ENCODE data around the gene CALHM3.

The CALHM3 gene

DNA sequence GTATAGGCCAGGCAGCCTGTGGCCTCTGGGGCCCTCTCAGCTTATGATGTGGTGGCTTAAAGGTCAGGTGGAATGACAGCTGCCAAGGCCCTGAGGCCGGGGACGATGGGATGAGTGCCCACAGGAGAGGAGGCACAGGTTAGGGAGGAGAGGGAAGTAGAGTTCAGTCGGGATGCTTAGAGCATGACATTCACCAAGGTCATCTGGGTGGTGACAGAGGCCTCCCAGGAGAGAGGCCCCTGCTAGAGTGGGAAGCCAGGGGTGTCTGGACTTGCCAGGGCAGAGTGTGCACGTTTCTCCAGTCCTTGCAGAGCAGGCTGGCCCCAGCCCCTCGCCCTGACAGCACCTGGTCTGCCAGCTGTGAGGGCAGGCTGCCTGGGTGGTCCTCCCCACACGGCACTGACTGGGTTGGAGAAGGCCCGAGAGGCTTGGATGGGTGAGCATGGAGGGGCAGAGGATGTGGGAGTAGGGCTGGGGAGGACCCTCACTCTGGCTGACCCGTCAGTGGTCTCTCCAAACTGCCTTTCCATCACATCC, 21.8 kb downstream of the CALHM3 start:
- H3K4me3 ChIP-seq (ENCODE audit: control insufficient read depth, low read depth, low read length) = no peak overlapping the region
- DNase-seq (ENCODE audit: low read depth) = no peak
- TF ChIP-seq, protein P1, sequence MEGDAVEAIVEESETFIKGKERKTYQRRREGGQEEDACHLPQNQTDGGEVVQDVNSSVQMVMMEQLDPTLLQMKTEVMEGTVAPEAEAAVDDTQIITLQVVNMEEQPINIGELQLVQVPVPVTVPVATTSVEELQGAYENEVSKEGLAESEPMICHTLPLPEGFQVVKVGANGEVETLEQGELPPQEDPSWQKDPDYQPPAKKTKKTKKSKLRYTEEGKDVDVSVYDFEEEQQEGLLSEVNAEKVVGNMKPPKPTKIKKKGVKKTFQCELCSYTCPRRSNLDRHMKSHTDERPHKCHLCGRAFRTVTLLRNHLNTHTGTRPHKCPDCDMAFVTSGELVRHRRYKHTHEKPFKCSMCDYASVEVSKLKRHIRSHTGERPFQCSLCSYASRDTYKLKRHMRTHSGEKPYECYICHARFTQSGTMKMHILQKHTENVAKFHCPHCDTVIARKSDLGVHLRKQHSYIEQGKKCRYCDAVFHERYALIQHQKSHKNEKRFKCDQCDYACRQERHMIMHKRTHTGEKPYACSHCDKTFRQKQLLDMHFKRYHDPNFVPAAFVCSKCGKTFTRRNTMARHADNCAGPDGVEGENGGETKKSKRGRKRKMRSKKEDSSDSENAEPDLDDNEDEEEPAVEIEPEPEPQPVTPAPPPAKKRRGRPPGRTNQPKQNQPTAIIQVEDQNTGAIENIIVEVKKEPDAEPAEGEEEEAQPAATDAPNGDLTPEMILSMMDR (IDR thresholded peaks at IDR 0.05; ENCODE audit: control insufficient read depth, insufficient read depth, low read depth, low read length, missing control alignments) = no peak

DNA sequence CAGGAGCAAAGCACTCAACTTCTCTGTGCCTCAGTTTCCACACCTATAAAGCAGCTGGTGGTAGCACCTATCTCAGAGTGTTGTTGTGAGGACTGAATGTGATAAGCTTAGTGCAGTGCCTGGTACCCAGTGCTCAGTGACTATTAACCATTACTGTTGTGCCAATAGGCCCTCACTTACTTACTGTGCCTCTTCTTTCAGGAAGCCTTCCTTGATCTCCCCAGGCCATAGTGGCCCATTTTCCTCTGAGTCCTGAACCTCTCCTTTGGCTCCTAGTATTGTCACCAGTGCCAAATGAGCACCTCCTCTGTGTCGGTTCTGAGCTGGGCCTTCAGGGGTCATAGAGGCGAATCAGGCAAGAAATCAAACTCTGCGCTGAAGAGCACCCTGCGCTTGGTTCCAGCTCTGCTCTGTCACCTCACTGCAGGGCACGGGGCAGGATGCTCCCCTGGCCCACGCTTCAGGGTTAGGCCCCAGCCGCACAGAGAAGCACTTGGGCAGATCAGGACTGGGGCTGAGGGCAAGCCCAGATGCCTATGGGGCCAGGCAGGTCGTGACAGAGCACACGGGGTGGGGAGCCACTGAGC, 22.9 kb downstream of the CALHM3 start:
- TF ChIP-seq, protein P1 (IDR thresholded peaks at IDR 0.05; ENCODE audit: control insufficient read depth, insufficient read depth, low read depth, low read length, missing control alignments) = no peak
- DNase-seq (ENCODE audit: low read depth) = no peak
- H3K4me3 ChIP-seq (ENCODE audit: control insufficient read depth, low read depth, low read length) = no peak overlapping the region

DNA sequence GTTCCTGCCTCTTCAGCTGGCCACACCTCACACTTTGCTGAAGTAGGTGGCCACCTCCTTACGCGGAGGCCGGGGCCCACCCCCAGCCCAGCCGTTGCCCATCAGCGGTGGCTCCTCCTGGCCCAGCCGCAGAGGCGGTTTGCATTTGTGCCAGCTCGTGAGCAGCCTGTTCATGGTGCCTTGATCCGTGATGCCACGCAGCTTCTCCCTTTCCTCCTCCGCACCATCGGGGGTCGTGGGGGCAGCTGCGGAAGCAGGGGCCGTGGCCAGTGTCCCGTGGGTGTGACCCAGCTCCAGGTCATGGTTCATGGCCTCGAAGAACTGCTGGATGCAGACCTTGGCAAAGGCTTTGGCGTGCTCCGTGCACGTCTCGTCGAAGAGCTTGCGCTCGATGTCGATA, 23.8 kb downstream of the CALHM3 start:
- DNase-seq (ENCODE audit: low read depth) = no peak
- TF ChIP-seq, protein P1 (IDR thresholded peaks at IDR 0.05; ENCODE audit: control insufficient read depth, insufficient read depth, low read depth, low read length, missing control alignments) = no peak
- H3K4me3 ChIP-seq (ENCODE audit: control insufficient read depth, low read depth, low read length) = no peak overlapping the region

DNA sequence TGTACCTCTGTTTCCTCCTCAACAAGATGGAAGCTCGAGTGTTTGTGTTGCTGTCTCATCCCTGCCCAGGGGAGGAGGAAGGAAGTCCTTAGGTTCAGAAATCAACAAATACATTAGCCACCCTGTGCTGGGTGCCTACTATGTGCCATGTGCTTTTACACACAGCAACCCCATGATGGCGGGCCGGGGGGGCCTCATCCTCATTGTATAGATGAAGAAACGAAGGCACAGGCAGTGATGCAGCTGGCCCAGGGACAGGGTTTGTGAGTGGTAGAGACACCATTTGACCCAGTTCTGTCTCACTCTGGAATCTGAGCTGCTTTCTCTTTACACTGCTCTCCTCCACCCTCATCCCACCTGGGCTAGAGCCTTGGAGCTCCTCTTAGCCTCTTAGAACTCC, 25.0 kb downstream of the CALHM3 start:
- TF ChIP-seq, protein P1 (IDR thresholded peaks at IDR 0.05; ENCODE audit: control insufficient read depth, insufficient read depth, low read depth, low read length, missing control alignments) = no peak
- DNase-seq (ENCODE audit: low read depth) = no peak
- no peak overlapping the region for H3K4me3 ChIP-seq (ENCODE audit: control insufficient read depth, low read depth, low read length)

DNA sequence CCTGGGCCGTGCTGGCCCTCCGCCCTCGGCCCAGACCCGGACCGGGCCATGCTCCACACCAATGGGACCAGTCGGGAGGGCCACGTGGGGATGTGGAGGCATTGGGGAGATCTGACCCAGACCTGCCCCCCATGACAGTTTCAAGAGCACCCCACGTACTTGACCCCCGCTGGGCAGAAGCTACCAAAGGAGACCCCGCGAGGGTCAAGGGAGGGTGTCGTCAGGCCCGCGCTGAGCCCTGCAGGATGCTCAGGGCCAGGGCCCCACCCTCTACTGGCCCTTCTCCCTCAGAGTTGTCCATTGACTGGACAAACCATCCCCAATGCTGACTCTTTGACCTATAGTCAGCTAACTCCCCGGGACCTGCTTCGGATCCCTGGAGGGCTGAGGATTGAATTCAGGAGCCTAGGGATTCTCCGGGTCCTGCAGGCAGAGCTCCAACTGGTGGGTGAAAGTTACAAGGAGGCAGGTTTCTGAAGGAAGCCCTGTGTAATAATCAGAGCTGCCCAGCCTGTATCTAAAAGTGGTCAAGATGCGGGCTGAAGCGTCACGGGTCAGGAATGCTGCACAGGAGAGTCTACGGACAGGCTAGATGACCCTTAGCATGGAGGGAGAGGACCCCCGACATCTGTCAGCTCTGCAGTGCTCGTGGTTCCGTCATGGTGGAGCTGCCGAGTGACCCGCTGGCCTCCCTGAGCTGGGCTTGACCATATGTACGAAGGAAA, 26.4 kb downstream of the CALHM3 start:
- DNase-seq (ENCODE audit: low read depth) = no peak
- TF ChIP-seq, protein P1 (IDR thresholded peaks at IDR 0.05; ENCODE audit: control insufficient read depth, insufficient read depth, low read depth, low read length, missing control alignments) = no peak
- peak overlapping the region; percentile 96 for H3K4me3 ChIP-seq (ENCODE audit: control insufficient read depth, low read depth, low read length)

DNA sequence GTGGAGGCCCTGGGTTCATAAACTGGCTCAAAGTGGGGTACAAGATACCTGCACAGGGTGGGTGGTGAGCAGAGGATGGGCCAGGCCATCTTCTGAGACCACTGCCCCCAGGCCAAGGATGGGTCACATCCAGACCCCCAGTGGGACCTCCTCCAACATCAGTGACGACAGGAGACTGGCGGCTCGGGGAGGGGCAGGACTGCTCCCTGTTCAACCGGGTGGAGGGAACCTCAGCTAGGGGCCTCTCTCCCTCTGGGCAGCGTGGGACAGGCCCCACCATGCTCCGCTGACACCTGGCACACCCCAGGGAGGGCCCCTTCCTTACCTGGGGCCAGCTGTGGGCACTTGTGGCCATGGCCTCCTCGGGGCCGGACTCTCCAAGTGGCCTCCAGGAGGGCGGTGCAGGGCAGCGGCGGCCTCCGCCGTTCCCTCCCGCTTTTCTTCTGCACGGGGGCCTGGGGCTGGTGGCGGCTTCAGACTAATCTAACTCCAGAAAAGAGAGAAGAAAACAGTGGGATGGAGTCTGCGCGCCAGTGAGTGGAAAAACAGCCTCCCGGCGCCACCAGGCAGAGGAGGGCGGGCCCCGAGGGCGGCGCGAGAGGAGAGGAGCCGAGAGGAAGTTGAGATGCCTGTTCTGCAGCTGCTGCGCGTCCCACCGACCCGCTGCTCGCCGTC, 27.1 kb downstream of the CALHM3 start, which contains the start of gene CALHM2:
CALHM2 (minus strand) TSS at position 540 of the 675 bp plus-strand sequence. CDS start 2,429 bp downstream, outside the sequence.
- TF ChIP-seq, protein P1 (IDR thresholded peaks at IDR 0.05; ENCODE audit: control insufficient read depth, insufficient read depth, low read depth, low read length, missing control alignments) = no peak
- DNase-seq (ENCODE audit: low read depth) = no peak
- peak within 1 kb of the TSS; percentile 96 for H3K4me3 ChIP-seq (ENCODE audit: control insufficient read depth, low read depth, low read length)

Data from AG09309 (cell line).